Measurements from ENCODE around the gene TXNRD2. TPM values are rescaled to one million over a fixed set of nuclear protein-coding genes. Genes with fewer than 3 reads are reported as not detected.

Gene TXNRD2
- total RNA-seq, 2 donors from 2014 or later = 22.3 to 29.5 TPM

DNA sequence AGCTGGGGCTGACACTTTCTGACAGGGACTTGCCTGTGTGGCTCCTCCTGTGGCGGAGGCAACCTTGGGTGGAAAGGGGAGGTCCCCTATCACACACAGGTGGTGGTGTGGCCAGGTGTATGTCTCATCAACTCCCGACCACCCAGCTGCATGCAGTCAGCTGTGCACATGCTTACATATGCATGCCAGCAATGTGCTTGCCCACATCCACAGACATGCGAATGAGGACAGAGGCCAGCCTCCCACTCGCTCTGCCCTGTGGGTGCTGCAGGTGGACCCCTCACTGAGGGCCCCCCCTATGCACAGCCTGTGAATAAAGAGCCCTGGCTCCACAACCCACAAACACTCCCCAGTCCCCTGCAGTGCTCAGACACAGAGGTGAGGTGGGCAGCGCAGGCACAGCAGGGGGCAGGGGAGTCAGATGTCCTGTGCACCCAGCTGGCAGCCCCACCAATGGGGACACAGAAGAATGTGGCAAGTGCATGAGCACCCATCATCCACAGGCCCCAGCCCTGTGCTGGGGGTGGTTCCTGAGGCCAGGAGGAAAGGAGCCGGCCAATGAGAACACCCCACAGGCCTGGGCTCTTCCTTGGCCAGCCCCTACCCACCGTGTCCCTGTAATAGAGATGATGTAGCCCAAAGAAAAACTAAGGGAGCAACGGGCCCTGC, 96.4 kb downstream of the TXNRD2 start:
- no peaks in the 10 kb centered on the region for H3K36me3 ChIP-seq
- H3K27ac ChIP-seq = no peak overlapping the region
- H3K9me3 ChIP-seq = no peaks in the 10 kb centered on the region
- intact Hi-C loops (cut with DNase I) = no loop called here
- TF ChIP-seq, protein P1, sequence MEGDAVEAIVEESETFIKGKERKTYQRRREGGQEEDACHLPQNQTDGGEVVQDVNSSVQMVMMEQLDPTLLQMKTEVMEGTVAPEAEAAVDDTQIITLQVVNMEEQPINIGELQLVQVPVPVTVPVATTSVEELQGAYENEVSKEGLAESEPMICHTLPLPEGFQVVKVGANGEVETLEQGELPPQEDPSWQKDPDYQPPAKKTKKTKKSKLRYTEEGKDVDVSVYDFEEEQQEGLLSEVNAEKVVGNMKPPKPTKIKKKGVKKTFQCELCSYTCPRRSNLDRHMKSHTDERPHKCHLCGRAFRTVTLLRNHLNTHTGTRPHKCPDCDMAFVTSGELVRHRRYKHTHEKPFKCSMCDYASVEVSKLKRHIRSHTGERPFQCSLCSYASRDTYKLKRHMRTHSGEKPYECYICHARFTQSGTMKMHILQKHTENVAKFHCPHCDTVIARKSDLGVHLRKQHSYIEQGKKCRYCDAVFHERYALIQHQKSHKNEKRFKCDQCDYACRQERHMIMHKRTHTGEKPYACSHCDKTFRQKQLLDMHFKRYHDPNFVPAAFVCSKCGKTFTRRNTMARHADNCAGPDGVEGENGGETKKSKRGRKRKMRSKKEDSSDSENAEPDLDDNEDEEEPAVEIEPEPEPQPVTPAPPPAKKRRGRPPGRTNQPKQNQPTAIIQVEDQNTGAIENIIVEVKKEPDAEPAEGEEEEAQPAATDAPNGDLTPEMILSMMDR (IDR thresholded peaks at IDR 0.05) = no peak
- no peak for DNase-seq
- H3K27me3 ChIP-seq = no peaks in the 10 kb centered on the region
- H3K4me3 ChIP-seq = no peak overlapping the region
- no peaks in the 10 kb centered on the region for H3K4me1 ChIP-seq
- H3K9ac ChIP-seq (ENCODE audit: low read depth in 2 of 2, low read length in 2 of 2) = no peak overlapping the region

DNA sequence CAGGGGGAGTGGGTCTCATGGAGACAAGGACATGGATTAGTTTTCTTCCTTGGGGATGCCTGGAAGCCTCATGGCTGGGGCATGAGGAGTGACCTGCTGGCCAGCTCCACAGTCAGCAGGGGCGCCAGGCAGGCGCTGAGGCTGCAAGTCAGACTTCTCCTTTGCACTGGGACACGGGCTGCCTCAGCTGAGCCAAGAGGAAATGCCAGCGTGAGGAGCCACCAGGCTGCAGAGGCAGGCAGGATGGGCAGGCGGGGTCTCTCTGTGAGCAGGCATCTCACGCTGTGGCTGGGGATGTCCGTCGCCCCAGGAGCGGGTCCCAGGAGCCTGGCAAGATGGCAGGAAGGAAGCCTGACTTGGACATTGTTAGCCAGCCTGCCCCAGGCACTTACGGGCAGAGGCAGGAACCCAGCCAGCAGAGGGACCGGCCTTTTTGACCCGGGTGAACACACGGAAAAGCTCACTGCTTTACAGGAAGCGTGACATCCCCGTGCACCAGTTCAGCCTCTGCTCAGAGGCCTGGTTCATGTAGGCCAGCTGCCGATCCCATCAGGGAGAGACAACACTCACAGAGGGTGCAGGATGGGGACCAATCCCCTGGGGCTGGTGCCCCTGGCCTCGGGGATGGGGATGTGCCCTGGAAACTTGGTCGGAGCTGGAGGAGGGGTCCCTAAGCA, 97.1 kb downstream of the TXNRD2 start:
- peak; percentile 22 for DNase-seq
- no peaks in the 10 kb centered on the region for H3K36me3 ChIP-seq
- TF ChIP-seq, protein P1 (IDR thresholded peaks at IDR 0.05) = no peak
- no peak overlapping the region for H3K4me3 ChIP-seq
- intact Hi-C loops (cut with DNase I) = no loop called here
- no peak overlapping the region for H3K9ac ChIP-seq (ENCODE audit: low read depth in 2 of 2, low read length in 2 of 2)
- H3K4me1 ChIP-seq = no peaks in the 10 kb centered on the region
- H3K27me3 ChIP-seq = no peaks in the 10 kb centered on the region
- no peaks in the 10 kb centered on the region for H3K9me3 ChIP-seq
- no peak overlapping the region for H3K27ac ChIP-seq

DNA sequence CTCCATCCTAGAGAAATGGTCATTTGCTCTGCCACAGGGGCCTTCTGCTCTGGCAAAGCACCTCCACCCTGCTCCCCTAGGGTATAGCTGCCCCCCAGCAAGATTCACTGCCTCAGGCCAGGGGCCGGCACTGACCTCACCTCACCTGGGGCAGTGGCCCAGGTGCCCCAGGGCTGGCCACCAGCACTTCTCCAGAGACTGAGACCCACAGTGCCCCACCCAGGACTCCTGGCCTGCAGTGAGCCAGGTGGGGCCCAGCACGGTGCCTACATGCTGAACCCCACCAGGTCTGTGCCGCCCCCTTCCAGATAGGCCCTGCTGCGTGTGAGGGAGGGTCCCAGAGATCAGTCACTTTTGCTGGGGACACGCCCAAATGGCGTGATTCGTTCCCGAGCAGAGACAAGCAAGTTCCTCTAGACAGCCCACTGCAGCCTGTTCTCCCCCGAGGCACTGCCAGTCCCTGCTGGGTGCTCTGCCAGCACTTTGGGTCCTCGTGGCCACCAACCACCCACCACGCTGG, 97.7 kb downstream of the TXNRD2 start:
- H3K36me3 ChIP-seq = no peaks in the 10 kb centered on the region
- H3K9ac ChIP-seq (ENCODE audit: low read depth in 2 of 2, low read length in 2 of 2) = no peak overlapping the region
- no peak overlapping the region for H3K4me3 ChIP-seq
- DNase-seq = no peak
- H3K27ac ChIP-seq = no peak overlapping the region
- no peaks in the 10 kb centered on the region for H3K4me1 ChIP-seq
- TF ChIP-seq, protein P1 (IDR thresholded peaks at IDR 0.05) = no peak
- no peaks in the 10 kb centered on the region for H3K9me3 ChIP-seq
- intact Hi-C loops (cut with DNase I) = no loop called here
- no peaks in the 10 kb centered on the region for H3K27me3 ChIP-seq

DNA sequence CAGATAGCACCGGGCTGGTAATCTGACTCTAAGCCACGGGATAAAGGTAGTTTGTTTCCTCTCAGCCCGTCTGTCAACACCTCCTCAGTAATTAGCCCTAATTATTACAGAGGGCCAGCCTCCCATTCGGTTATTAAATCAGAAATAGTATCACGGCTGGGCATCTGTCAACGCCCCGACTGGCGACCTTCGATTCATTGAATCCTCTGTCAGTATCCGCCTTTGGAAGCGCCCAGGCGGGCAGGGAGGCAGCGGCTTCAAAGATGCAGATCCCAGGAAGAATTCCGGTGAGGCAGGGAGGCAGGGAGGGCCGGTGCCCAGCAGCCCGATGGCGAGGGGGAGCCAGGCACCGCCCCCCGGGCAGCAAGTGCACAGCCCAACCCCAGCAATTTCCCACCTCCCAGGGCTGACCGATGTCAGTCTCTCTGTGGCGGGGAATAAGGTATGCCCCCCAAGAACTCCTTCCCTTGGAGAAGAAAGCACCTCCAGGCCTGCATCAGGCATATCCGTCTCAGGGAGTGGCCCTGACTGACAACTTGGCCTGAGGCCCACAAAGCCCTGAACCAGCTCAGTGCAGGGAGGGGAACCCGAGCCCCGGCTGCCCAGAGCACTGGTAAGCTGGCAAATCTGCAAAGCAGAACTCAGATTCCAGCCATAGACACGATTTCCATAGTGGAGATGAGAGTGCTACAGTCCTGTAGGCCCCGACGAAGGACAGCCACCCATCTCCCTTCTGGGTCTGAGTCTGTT, 98.3 kb downstream of the TXNRD2 start:
- Histone ChIP-seq H3K27ac (no peak overlapping the region), H3K36me3 (no peaks in the 10 kb centered on the region), H3K9me3 (no peaks in the 10 kb centered on the region), H3K4me1 (no peaks in the 10 kb centered on the region), H3K27me3 (no peaks in the 10 kb centered on the region), H3K9ac (ENCODE audit: low read depth in 2 of 2, low read length in 2 of 2) (no peak overlapping the region), H3K4me3 (no peak overlapping the region)
- intact Hi-C loops (cut with DNase I) = no loop called here
- peak; percentile 17 for DNase-seq
- TF ChIP-seq, protein P1 (IDR thresholded peaks at IDR 0.05) = no peak

DNA sequence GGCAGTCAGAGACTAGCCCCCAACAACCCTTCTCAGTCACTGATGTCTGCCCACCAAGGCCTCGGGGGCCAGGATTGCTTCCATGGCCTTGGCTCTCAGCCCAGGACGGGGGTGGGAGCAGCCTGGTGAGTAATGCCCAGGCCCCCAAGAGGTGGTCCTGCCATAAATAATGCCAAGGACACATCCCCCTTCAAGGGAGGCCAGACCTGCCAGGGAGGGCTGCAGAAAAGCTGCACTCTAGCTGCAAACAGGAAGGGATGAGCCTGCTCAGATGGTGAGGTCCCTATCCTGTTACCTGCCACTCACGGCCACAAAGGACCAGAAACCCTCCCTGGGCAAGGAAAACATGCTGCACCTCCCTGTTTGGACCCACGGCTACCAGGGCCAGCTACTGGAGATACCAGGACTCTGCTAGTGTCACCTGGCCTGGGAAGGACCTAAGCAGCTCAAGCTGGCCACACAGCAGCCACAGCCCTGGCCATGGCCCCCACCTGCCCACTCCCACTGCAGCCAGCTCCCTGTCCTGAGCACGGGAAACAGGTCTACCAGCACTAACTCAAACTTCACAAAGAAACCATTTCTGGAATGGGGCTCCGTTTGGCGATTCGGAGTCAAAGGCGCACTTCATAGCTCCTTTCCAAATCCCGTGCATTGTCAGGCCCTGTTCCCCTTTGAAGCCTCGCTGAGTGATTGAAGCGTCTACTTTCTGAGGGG, 99.1 kb downstream of the TXNRD2 start:
- no peaks in the 10 kb centered on the region for H3K36me3 ChIP-seq
- DNase-seq = no peak

More for the DNA sequence above, 99.1 kb downstream of the TXNRD2 start:
- no peaks in the 10 kb centered on the region for H3K27me3 ChIP-seq
- TF ChIP-seq, protein P1 (IDR thresholded peaks at IDR 0.05) = no peak
- no peak overlapping the region for H3K4me3 ChIP-seq
- H3K4me1 ChIP-seq = no peaks in the 10 kb centered on the region
- intact Hi-C loops (cut with DNase I) = no loop called here
- H3K9me3 ChIP-seq = no peaks in the 10 kb centered on the region
- no peak overlapping the region for H3K9ac ChIP-seq (ENCODE audit: low read depth in 2 of 2, low read length in 2 of 2)
- no peak overlapping the region for H3K27ac ChIP-seq
